Natural killer cell (primary cell): ENCODE results near the gene RALGPS2. TPM values are rescaled to one million over a fixed set of nuclear protein-coding genes. Genes with fewer than 3 reads are reported as not detected.
A peak's percentile ranks its signal among the peaks of the same experiment; 100 is the strongest.

ENCODE experiments used
- ATAC-seq, 3 donors: fragments of 150-1000 bp in 2 of 3; fragments of 200-7000 bp in 1 of 3; cut with Tn5 transposase; 1 replicate in 1 of 3; 2 replicates in 2 of 3; pipeline ENCODE4 v1.10.0; 2021; ENCODE audit warnings: mild to moderate bottlenecking in 2 of 3, moderate library complexity in 2 of 3
- DNase-seq, 2 donors: peaks; one replicate each; pipeline versions ENCODE4 v3.0.0 to v3.0.0-alpha.2; 2013 to 2021; ENCODE audit warnings: mixed read lengths in 1 of 2
- H3K27ac ChIP-seq: one replicate; pipeline ENCODE4 v1.5.1; 2013; ENCODE audit warnings: mild to moderate bottlenecking, low read length
- H3K27me3 ChIP-seq: one replicate; pipeline ENCODE4 v1.6.1; 2013; ENCODE audit warnings: low read length; ENCODE audit not compliant: control insufficient read depth, insufficient read depth
- H3K36me3 ChIP-seq: one replicate; pipeline ENCODE4 v1.6.1; 2013; ENCODE audit warnings: low read length; ENCODE audit not compliant: control insufficient read depth, insufficient read depth
- H3K4me1 ChIP-seq: one replicate; pipeline ENCODE4 v1.6.1; 2013; ENCODE audit warnings: low read length; ENCODE audit not compliant: control insufficient read depth, insufficient read depth
- H3K4me3 ChIP-seq: one replicate; pipeline ENCODE4 v1.5.1; 2013; ENCODE audit warnings: low read length
- H3K9me3 ChIP-seq: one replicate; pipeline ENCODE4 v1.6.1; 2013; ENCODE audit warnings: low read length; ENCODE audit not compliant: control insufficient read depth, insufficient read depth
- H3K27ac Mint-ChIP-seq, 2 donors: one replicate each; pipeline ENCODE4 v1.8.0; 2022; ENCODE audit warnings: mild to moderate bottlenecking in 2 of 2, mixed read lengths in 2 of 2, moderate library complexity in 1 of 2
- H3K27me3 Mint-ChIP-seq, 2 donors: one replicate each; pipeline ENCODE4 v1.8.0; 2022; ENCODE audit warnings: low read depth in 2 of 2, mixed read lengths in 2 of 2
- H3K36me3 Mint-ChIP-seq: one replicate; pipeline ENCODE4 v1.8.0; 2022; ENCODE audit warnings: mixed read lengths
- H3K4me1 Mint-ChIP-seq, 2 donors: one replicate each; pipeline ENCODE4 v1.8.0; 2022; ENCODE audit warnings: mixed read lengths in 2 of 2
- H3K4me3 Mint-ChIP-seq: one replicate; pipeline ENCODE4 v1.8.0; 2022; ENCODE audit warnings: mild to moderate bottlenecking, moderate library complexity, mixed read lengths
- H3K9me3 Mint-ChIP-seq, 2 donors: one replicate each; pipeline ENCODE4 v1.8.0; 2022; ENCODE audit warnings: mixed read lengths in 2 of 2
- CTCF ChIP-seq: fragments of 200-600 bp; IDR thresholded peaks from one replicate; pipeline ENCODE4 v1.8.0; 2022; ENCODE audit warnings: antibody characterized with exemption
- WGBS: methylation state at CpG from one replicate; pipeline ENCODE4 v1.1.7; 2013; ENCODE audit warnings: missing lambda C conversion rate; ENCODE audit not compliant: insufficient coverage; 5-methylcytosine and 5-hydroxymethylcytosine counted together
- intact Hi-C: fragments of 100-400 bp; cut with micrococcal nuclease; formaldehyde crosslinking; loops from one replicate; pipeline ENCODE4 v1.14.2; 2022
- total RNA-seq, 4 donors: library from RNA; stranded (reverse); fragments of 120-200 nt in 1 of 4; gene quantifications; one replicate each; pipeline versions ENCODE4 v1.2.3 to v1.2.4, GENCODE V29; 2013 to 2022

Gene RALGPS2
- 10 to 100 TPM; 11.1 to 12.4 (median 11.8) TPM for total RNA-seq
- 237 TPM for total RNA-seq (2013)

- no peaks in the 10 kb centered on the region for H3K27me3 Mint-ChIP-seq
- H3K27me3 ChIP-seq, result no peaks in the 10 kb centered on the region
- DNase-seq (peak; percentile 55 to 82), ATAC-seq (peak; percentile 80 to 88 (median 85))
- no peak for TF ChIP-seq CTCF
- H3K4me1 Mint-ChIP-seq, result peaks cover 7 to 15% of the 10 kb centered on the region in 2 donors
- no peaks in the 10 kb centered on the region for H3K9me3 Mint-ChIP-seq
- no peaks in the 10 kb centered on the region for H3K36me3 Mint-ChIP-seq
- peak within 1 kb of the TSS; percentile 62 for H3K27ac ChIP-seq
- peak within 1 kb of the TSS; percentile 92 for H3K4me3 Mint-ChIP-seq
- 1% methylated on average over 87 of the region's 90 CpGs for WGBS
- H3K9me3 ChIP-seq, result no peaks in the 10 kb centered on the region
- peak within 1 kb of the TSS; percentile 73 for H3K4me3 ChIP-seq
- peak within 1 kb of the TSS; percentile 70 to 77 for H3K27ac Mint-ChIP-seq
- H3K4me1 ChIP-seq, result peaks cover 3% of the 10 kb centered on the region
- H3K36me3 ChIP-seq, result no peaks in the 10 kb centered on the region
- intact Hi-C loops, result loop anchor here (5.0 kb wide), 1 partner anchor 642 kb away; the partner anchor contains the start of gene AXDND1
Observed at GRCh38 chr1:178724728-178725465, at the start of gene RALGPS2. TSS of gene RALGPS2 (plus strand) at chr1:178725244. CDS start at chr1:178776765, 51,521 bp downstream.

GRCh38 chr1:178679237-178679636 lies 45.8 kb upstream of the RALGPS2 start:
- Mint-ChIP-seq H3K9me3 (no peaks in the 10 kb centered on the region), H3K4me3 (no peak overlapping the region), H3K36me3 (no peaks in the 10 kb centered on the region), H3K27me3 (peaks cover 0 to 5% of the 10 kb centered on the region in 2 donors), H3K27ac (no peak overlapping the region), H3K4me1 (peaks cover 0 to 4% of the 10 kb centered on the region in 2 donors)
- Histone ChIP-seq H3K27me3 (no peaks in the 10 kb centered on the region), H3K9me3 (no peaks in the 10 kb centered on the region), H3K4me3 (no peak overlapping the region), H3K27ac (no peak overlapping the region), H3K4me1 (no peaks in the 10 kb centered on the region), H3K36me3 (no peaks in the 10 kb centered on the region)
- DNase-seq (no peak), ATAC-seq (no peak)
- TF ChIP-seq CTCF, result no peak
- intact Hi-C loops, result no loop called here
- 93% methylated on average over 2 of the region's 2 CpGs for WGBS

GRCh38 chr1:178682429-178682828 lies 42.6 kb upstream of the RALGPS2 start:
- ATAC-seq (peak in 1 of 3 donors; percentile 37), DNase-seq (no peak)
- Histone ChIP-seq H3K27me3 (no peaks in the 10 kb centered on the region), H3K9me3 (no peaks in the 10 kb centered on the region), H3K4me1 (no peaks in the 10 kb centered on the region), H3K27ac (no peak overlapping the region), H3K36me3 (no peaks in the 10 kb centered on the region), H3K4me3 (no peak overlapping the region)
- no peak for TF ChIP-seq CTCF
- H3K27ac Mint-ChIP-seq, result no peak overlapping the region
- H3K27me3 Mint-ChIP-seq, result no peaks in the 10 kb centered on the region
- no peaks in the 10 kb centered on the region for H3K9me3 Mint-ChIP-seq
- 27% methylated on average over 1 of the region's 2 CpGs for whole genome bisulfite sequencing
- H3K36me3 Mint-ChIP-seq, result no peaks in the 10 kb centered on the region
- peaks cover 0 to 4% of the 10 kb centered on the region in 2 donors for H3K4me1 Mint-ChIP-seq
- H3K4me3 Mint-ChIP-seq, result no peak overlapping the region
- intact Hi-C loops, result no loop called here

- Mint-ChIP-seq H3K4me1 (peaks cover 0 to 4% of the 10 kb centered on the region in 2 donors), H3K9me3 (no peaks in the 10 kb centered on the region), H3K36me3 (no peaks in the 10 kb centered on the region), H3K27me3 (no peaks in the 10 kb centered on the region), H3K4me3 (no peak overlapping the region), H3K27ac (no peak overlapping the region)
- no peaks in the 10 kb centered on the region for H3K9me3 ChIP-seq
- 100% methylated on average over 2 of the region's 2 CpGs for WGBS
- no peak overlapping the region for H3K27ac ChIP-seq
- H3K36me3 ChIP-seq, result no peaks in the 10 kb centered on the region
- H3K4me1 ChIP-seq, result no peaks in the 10 kb centered on the region
- intact Hi-C loops, result no loop called here
- H3K4me3 ChIP-seq, result no peak overlapping the region
- H3K27me3 ChIP-seq, result no peaks in the 10 kb centered on the region
- ATAC-seq, result no peak
- no peak for DNase-seq
- TF ChIP-seq CTCF, result no peak
Observed at GRCh38 chr1:178682886-178683285, 42.2 kb upstream of the RALGPS2 start.
